Astrocyte of the cerebellum (primary cell): ENCODE data around the gene CORO2A.
"Not testable (repeated sequence)": the region's sequence is repeated elsewhere in the genome, so short reads cannot be mapped to it uniquely, and the experiment has no call there.

Experiments used
- DNase-seq: peaks from one replicate; pipeline ENCODE4 v3.0.0-alpha.2; 2011; ENCODE audit warnings: low read depth
- H3K4me3 ChIP-seq: 2 replicates; pipeline ENCODE4 v1.5.1; 2011; ENCODE audit warnings: mild to moderate bottlenecking, low read depth, low read length, moderate library complexity
- in situ Hi-C: cut with HindIII; loops from 2 replicates; pipeline ENCODE4 v1.10.0; 2017; ENCODE audit warnings: low sequenced_read_pairs
- TF ChIP-seq, protein P1 (sequence below): IDR thresholded peaks from 2 replicates; pipeline ENCODE4 v1.5.1; 2012; ENCODE audit warnings: low read length, low read depth, moderate library complexity, mild to moderate bottlenecking; ENCODE audit errors: missing control alignments

The CORO2A gene

DNA sequence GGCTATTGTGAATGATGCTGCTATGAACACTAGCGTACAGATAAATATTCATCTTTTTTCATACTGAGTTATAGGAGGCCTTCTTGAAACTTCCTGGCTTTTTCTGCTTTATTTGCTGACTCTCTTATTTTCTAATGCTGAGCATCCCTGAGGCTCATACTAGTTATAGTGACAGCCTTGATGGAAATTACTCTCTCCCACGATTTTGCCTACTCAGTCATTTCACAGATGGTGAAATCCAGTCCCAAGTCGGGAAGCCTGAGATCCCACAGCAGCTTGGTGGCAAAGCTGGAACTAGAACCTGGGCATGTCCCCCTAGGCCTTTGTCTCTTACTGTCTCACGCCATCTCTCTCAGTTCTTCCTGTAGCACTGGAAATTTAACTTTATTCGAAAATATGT lies 113.5 kb downstream of the CORO2A start:
- TF ChIP-seq, protein P1, sequence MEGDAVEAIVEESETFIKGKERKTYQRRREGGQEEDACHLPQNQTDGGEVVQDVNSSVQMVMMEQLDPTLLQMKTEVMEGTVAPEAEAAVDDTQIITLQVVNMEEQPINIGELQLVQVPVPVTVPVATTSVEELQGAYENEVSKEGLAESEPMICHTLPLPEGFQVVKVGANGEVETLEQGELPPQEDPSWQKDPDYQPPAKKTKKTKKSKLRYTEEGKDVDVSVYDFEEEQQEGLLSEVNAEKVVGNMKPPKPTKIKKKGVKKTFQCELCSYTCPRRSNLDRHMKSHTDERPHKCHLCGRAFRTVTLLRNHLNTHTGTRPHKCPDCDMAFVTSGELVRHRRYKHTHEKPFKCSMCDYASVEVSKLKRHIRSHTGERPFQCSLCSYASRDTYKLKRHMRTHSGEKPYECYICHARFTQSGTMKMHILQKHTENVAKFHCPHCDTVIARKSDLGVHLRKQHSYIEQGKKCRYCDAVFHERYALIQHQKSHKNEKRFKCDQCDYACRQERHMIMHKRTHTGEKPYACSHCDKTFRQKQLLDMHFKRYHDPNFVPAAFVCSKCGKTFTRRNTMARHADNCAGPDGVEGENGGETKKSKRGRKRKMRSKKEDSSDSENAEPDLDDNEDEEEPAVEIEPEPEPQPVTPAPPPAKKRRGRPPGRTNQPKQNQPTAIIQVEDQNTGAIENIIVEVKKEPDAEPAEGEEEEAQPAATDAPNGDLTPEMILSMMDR: no peak
- no peak for DNase-seq
- in situ Hi-C loops: no loop called here
- H3K4me3 ChIP-seq: no peak overlapping the region

GRCh38 chr9:98076514-98076890 lies 115.9 kb downstream of the CORO2A start:
- DNase-seq, in situ Hi-C loops, H3K4me3 ChIP-seq: not testable (repeated sequence)

DNA sequence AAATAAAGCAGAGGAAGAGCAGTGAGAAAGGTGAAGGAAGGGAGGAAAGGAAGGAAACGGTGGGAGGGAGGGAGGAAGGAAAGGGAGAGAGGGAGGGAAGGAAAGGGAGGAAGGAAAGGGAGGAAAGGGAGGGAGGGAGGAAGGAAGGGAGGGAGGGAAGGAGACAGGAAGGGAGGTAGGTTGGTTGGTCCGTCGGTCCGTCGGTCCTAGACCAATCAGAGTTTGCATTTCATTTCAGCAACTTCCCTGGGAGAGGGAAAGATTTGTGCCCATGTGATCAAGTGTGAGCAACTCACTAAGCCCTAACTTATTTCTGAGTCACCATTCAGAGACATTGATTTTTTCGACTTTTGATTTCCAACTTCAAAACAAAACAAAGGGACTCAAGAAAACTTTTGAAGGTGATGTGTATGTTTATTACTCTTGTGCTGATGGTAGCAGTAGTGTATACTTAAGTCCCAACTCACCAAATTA lies 117.1 kb downstream of the CORO2A start:
- TF ChIP-seq, protein P1: no peak
- in situ Hi-C loops: no loop called here
- H3K4me3 ChIP-seq: no peak overlapping the region
- DNase-seq: no peak

DNA sequence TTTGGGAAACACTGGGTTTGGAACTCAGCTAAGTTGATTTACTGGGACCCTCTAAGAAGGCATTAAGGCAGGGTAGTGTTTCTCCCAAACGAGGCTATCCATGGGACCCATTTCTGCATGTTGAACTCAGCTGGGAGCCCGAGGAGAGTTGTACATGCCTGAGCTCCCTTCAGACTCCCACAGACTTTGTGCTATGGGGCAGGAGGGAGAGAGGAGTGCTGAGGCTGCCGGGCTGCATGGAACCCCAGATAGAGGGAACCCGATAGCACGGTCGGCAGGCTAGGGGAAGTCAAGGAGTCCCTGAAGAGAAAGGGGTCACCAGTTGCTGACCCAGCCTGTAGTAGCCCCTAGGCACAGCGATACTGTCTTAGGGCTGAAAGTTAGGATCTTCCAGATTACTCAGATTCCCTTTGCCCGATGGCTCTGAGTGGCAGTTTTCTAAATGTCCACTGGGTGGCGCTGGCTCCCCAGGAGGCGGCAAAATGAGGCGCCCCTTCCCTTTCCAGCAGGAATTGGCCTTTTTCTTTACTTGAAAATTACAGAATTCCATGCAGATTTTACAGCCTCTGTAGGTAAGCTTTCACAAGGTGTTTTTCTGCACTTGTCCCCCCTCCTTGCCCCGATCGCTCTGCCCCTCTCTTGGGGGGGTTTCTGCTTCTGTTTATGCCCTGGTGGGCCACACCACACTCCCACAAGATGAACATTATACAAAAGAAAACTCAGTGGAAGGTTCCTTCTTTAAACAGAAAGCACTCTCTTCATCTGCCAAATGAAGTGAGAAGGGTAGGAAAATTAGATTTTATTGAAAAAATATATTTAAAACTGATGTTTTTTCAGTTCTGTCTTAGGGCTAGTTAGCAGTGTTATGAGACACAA lies 118.1 kb downstream of the CORO2A start:
- TF ChIP-seq, protein P1: peak; percentile 97
- no peak overlapping the region for H3K4me3 ChIP-seq
- in situ Hi-C loops: no loop called here
- peak; percentile 27 for DNase-seq

DNA sequence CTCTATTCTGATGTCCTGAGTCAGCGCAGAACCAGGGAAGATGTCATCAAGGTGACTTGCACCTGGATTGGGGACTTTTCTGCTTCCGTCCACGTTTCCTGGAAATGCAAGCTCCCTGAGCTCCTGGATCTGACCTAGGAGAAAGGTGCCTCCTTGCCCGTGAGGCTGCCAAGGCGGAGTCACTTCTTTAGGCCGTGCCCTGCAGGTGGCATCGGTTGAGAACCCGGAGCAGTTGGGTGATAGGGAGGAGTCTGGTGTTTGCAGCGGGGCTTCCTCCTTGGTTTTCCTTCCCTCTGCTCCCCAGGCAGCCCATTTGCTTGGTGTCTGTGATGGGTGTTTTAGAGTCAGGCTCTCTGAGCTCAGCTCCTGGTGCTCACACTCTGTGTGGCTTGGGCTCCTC lies 120.7 kb downstream of the CORO2A start:
- no peak overlapping the region for H3K4me3 ChIP-seq
- no peak for DNase-seq
- TF ChIP-seq, protein P1: no peak
- in situ Hi-C loops: no loop called here
